GM20431 (cell line): ENCODE measurements around the gene UBR4.
"Not testable (repeated sequence)": the region's sequence is repeated elsewhere in the genome, so short reads cannot be mapped to it uniquely, and the experiment has no call there.

Source experiments
- in situ Hi-C: fragments of 300-500 bp; cut with MseI, MboI; formaldehyde crosslinking; loops from one replicate; pipeline ENCODE4 v1.15.0; 2020; ENCODE audit warnings: low sequenced_read_pairs; ENCODE audit not compliant: unreplicated experiment

The UBR4 gene

DNA sequence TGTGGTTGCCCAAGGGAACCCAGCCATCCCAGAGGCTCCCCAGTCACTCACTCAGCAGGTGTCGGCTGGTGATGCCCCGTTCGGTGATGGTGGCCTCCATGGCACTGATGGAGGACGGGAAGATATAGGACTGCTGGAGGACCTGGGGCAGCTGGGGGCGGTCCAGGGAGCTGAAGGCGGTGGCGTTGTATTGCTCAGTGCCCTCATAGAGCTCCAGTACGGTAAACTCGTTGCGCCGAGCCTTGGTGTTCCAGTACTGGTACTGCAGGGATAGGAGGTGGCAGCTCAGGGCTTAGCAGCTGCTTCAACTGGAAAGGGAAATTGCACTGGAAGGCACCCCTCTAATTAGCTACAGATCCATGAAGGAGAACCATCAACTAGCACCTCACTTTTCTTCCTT lies 12.5 kb upstream of the UBR4 start:
- in situ Hi-C loops: no loop called here

DNA sequence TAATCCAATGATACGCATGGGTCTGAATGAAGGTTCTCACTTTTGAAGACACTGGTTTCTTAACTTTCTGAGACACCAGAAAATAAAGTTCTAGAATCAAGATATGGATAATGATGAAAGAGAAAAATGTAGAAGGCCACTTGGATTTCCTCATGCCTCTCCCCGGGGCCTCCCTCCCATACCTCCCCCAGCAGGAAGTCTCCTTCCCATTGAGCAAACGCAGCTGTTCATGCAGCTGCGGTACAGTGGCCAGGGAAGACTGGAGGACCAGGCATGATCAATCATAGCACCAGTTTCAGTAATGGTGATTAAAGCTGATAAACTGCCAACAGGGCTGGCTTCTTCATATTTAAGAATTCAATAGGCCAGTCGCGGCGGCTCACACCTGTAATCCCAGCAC lies 10.9 kb upstream of the UBR4 start:
- in situ Hi-C loops: no loop called here

DNA sequence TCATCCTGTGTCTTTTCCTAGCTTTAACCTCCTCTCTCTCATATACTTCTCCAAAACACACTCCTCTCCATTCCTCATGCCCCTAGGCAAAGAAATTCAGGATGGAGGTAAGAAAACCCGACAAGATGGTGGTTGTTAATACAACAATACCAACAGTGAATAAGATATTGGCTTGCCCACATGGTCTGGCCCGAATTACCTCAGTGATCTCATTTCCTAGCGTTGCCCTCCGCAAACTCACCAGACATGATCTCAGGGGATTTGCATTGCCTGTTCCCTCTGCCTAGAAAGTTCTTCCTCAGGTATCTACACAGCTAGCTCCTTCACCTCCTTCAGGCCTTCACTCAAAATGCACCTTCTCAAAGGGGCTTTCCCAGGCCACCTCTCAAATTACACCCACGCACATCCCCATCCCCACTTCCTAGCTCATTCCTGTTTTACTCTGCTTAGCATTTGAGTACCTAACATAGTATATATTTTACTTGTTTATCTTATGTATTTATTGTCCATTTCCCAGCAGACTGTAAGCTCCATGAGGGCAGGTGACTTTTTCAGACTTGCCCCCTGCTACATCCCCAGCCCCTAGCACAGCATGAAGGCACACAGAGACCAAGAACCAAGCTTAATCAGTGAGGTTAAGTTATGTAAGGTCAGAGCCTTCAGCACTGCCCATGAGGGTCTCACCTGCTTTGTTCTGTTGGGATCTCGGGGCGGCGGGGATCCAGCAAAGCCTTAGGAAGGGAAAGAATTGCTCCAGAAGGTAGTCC lies 10.2 kb upstream of the UBR4 start:
- in situ Hi-C loops: no loop called here

DNA sequence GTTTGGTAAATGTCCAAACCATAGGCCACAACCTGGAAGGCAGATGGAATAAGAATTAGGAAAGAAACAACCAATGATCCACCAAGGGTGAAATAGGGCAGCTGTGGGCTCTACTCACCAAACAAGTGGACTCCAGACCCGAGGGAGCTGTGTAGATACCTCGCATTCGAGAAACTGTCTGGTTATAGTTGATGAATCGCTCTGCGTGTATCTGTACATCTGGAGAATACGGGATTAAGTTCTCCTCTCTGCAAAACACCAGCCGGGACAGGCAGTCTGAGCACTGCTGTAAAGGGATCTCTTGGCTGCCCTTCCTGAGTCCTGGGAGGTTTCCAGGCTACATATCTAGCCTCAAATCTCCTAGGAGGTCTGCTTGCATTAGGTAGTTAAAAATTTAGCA lies 9.4 kb upstream of the UBR4 start:
- in situ Hi-C loops: no loop called here

DNA sequence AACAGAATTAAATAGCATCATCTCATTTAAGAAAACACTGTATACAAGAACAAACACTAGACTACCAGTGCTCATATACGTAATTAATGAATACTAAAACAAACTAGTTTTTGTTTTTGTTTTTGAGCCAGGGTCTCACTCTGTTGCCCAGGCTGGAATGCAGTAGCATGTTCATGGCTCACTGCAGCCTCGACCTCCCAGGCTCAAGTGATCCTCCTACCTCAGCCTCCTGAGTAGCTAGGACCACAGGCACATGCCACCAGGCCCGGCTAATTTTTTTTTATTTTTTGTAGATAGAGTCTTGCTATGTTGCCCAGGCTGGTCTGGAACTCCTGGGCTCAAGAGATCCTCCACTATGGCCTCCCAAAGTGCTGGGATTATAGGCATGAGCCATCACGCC lies 6.5 kb upstream of the UBR4 start:
- in situ Hi-C loops: not testable (repeated sequence)

DNA sequence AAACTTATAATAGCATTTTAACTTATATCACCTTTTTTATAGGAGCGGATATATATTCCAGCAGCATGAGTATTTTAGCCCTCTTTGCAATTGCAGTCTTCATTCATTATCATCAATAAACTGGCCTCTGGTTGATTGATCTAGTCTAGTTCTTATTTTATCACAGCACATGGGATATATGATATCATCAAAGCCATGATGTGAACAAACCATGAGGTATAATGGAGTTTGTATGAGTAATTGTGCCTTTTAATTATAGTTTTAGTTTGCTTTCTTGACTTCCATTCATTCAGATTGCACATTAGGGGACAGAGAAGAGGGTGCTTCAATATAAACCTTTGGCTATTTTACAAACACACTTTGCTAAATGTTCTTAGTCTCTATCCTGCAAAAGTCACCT lies 3.5 kb upstream of the UBR4 start:
- in situ Hi-C loops: no loop called here

DNA sequence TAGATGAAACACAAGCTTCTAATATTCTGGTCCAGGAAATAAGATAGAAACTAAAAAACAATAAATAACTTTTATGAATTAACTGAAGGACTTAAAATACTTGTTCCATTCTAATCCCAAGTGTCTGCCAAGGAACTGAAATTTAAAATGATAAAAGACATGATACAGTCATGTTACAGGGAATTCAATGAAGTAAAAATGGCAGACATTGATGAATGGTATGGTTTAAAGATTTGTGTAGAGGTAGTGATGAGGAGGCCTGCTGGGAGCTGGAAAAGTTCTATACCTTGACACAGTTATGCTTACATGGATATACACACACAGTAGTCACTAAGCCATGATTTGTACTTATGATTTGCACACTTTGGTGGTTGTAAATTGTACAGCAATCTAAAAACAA lies 2.1 kb upstream of the UBR4 start:
- in situ Hi-C loops: no loop called here

DNA sequence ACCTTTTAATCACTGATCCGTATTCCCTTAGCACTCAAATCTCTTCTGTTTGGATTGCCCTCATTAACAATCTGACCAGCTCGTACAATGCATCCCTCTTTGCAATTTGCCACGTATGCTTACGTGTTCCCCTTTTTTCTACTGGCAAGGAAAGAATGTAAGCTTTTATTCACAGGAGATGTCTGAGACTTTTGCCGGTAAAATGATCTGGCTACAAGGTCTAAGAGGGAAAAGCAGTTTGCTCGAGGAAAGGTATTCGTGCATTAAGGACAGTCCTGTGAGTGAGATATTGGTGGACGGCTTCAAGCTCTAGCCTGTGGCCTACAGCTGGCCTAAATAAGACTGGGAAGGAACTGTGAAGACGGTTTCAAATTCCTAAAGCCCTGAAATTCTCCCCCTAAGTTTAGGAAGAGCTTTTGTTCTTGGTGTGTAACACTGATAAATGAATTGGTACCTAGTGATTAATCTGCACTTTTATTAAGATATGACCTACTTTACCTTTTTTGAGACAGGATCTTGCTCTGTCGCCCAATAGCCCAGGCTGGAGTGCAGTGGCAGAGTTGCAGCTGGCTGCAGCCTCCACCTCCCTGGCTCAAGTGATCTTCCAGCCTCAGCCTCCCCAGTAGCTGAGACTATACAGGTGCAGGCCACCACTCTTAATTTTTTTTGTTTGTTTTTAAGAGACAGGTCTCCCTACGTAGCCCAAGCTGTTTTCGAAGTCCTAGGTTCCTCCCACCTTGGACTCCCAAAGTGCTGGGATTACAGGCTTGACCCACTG lies 895 bp upstream of the UBR4 start:
- in situ Hi-C loops: no loop called here

DNA sequence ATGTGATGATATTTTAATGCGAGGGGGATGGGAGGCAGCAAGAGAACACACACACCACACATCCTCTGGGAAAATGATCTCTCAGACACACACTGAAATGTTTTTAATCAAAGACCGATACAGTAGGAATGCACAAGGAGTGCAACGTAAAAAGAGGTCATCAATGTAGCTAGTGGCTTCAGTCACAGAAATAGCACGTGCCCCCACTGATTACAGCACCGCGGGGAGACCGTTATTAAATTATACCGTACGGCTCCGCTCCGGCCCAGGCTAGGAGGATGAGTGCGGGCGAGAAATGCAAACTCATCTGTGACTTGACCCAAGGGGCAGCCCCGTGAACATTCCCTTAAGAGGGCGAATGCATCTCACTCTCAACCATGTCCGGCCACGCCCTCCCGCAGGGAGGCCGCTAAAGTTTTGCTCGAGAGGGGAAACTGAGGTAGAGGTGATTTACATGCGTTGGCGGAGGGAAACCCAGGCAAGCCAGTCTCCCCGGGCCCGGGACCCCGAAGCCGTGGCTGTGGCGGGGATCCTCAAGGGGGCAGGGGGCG lies 552 bp downstream of the UBR4 start:
- in situ Hi-C loops: no loop called here

DNA sequence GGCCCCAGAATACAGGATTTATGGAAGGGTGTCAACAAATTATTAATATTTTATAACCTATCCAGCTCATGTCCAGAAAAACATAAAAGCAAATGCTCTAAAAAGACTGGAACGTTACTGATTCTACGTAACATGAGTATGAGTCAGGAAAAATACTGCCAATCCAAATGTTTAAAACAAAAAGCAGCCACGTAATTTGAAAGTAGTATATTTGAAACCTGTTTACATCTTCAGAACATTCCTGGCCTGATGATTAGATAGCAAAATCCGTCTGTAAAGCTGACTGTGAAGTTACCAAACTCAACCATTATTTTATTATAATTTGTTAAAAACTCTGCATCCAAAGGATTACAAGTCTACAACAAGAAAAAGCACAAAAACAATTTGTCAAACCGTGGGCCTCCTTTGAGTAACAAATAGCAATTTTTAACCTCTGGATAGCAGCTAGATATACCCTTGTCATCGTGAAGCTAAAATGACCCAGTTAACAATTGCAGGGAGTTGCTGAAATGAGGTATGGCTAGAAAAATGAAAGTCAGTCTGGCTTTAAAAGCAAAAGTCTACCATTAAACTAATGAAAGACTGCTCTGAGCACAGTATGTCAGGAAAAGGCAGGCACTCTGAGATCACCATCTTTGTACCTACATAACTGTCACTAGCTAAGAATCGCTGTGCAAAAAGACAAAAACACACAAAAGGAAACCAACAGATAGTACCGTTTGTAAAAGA lies 1.2 kb downstream of the UBR4 start:
- in situ Hi-C loops: no loop called here

DNA sequence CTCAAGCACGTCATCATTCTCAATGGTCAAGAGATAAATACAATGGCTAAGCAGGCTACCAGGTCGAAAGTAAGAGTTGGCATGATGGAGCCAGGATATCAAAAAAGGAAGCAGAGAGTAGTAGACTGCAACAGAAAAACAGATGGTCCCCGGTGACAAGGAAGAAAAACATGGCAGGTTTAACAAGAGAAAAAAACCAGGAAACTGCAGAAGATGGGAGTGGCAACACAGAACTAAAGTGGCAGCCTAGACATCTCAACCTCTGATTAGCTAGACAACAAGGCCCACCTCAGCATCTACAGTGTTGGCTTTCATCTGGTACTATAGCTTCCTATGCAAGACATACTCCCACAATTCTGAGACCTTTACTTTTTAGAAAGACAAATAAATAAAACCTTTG lies 3.1 kb downstream of the UBR4 start:
- in situ Hi-C loops: no loop called here

DNA sequence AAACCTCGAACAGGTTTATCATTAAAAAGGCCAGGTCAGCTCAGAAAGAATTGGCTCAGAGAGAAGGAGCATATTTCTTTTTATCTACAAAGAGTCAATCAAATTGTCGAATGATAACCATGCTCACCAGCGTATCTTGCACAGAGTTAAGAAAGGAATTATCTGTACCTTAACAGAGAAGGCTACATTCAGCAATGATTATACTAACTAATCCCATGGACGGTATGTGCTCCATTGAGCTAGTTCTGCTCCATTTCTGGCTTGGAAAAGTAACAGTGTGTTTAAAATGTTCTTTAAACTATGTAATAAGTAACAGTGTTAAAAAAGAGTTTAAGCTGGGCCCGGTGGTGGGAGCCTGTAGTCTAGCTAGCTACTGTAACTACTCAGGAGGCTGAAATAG lies 4.2 kb downstream of the UBR4 start:
- in situ Hi-C loops: no loop called here

DNA sequence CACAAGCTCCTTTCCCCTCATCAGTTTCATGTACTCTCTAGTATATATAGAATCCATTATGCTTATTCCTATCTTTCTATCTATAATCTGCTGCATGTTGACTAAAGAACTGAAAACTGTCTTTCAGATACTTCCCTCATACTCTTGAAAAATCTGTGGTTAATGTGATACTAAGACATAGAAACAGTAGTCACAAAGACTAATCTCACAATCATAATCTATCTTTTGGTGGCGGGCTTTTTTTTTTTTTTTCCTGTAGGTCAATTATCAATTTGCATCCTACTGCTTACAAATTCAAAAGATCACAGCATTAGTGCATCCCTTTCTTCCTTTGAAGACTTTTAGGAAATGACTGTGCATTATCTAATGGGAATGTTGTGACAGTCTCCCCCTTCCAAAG lies 4.7 kb downstream of the UBR4 start:
- in situ Hi-C loops: no loop called here

DNA sequence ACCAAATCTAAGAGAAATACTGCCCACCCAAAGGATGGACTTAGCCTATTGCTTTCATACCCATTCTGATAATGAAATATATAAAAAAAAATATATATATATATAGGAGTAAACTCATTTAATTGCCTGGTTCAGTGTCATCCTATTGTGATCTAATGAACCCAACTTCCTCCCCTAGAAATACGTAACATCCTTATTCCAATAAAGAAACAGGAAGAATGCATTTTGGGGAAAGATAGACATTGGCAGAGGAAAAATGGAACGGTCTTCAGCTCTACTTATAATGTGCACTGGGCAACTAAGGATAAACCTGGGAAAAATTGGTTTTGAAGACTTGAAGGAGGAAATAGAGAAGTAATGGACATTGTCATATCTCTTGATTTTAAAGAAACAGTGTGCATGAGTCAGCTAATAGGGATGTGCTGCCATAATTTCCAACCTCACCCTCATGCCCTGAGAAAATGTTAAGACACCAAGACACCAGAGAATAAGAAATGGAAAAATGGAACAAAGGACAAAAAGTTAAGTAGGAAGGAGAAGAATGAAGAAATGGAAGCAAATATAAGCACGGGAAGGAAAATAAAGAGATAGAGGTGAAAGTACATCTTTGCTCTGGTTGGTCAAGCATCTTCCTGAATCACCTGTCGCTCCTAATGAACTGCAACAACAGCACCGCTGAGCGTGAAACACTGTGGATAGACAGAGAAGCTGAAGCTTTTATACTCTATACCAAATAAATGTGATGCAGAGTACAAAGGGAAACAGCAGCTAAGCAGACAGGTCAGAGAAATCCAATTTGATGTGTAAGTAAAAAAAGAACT lies 5.4 kb downstream of the UBR4 start:
- in situ Hi-C loops: no loop called here

DNA sequence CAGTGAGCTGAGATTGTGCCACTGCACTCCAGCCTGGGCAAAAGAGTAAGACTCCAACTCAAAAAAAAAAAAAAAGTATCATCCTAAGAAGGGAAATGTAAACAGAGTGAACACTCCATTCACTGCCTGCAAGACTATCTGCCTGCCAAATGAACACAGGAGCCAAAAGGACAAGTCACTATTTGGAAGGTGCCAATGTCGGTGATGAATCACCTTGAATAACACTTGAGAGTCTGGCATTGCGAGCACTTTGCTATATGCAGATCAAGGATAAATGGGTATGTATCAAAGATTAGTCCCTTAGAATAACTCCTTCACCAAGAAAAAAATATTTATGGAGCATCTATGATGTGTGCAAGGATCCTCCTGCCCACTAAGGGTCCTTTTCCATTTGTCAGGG lies 6.6 kb downstream of the UBR4 start:
- in situ Hi-C loops: no loop called here

DNA sequence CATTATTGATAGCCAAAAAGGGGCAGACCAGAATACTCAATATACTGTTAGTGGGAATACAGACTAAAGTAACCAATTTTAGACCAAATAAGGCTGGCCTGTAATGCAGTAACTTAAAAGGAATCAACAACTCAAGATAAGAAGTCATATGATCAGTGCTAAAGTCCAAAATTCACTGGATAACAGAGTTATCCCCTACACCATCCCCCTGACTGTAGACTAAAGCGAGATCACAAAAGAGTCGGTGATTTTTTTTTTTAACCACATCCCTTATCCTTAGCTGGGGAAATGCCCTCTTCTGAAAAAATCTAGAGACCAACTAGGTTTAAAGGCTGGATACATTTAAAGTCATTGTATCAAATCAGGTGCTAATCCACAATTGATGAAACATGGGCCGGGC lies 7.7 kb downstream of the UBR4 start:
- in situ Hi-C loops: no loop called here

DNA sequence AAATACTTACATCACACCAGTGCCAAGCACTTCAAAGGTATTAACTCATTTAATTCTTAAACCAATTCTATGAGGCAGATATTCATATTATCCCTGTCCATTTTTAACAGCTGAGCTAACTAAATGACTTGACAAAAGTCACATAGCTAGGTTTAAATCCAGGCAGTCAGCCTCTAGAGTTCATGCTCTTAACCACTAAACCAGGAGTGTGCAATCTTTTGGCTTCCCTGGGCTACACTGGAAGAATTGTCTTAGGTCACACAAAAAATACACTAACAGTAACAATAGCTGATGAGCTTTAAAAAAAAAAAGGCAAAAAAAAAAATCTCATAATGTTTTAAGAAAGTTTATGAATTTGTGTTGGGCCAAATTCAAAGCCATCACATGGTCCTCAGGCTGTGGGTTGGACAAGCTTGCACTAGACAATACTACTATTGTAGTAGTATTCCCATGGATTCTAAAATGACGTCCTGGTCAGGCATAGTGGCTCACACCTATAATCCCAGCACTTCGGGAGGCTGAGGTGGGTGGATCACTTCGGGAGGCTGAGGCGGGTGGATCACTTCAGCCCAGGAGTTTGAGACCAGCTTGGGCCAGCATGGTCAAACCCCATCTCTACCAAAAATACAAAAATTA lies 10.0 kb downstream of the UBR4 start:
- in situ Hi-C loops: no loop called here

DNA sequence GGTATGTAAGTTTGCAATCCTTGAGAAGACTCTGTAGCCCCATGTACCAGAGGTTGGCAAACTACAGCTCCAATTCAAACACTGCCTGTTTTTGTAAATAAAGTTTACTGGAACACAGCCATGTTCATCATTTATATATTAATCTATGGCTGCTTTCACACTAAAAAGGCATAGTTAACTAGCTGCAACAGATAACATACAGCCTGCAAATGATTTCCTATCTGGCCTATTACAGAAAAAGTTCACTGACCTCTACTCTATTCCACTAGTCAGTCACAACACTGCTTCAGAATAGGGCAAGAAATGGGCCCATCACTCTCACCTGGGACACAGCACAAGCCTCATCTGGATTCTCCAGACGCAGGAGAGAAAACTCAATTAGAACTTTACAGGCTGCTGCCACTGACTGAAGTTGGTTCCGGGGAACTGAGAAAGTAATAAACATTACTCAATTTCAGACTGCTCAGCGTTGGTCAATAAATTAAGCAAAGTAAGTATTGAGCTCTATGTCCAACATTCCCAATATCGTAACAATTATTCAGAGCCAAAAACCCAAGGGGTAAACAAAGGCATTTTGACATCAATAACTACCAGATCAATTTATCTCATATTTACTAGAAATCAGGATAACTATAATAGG lies 10.6 kb downstream of the UBR4 start:
- in situ Hi-C loops: no loop called here

DNA sequence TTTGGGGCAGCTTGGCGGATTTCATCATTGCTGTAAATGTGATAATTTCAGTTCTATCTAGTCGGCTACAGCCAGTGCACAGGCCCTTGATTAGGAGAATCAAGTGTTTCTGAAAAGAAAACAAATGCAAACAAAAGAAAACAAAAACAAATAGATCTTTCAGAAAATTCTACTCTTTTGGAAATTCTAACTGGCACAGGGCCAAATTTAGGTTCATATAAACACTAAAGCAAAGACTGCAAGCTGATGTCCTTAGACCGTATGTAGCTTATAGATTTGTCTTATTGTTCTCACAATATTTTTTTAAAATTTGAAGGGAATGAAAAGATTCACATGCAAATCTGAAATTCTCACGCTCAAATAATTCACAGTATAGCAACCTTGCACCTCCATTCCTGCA lies 11.2 kb downstream of the UBR4 start:
- in situ Hi-C loops: no loop called here
